OCI-LY7 (cell line): ENCODE measurements around the gene C10orf95. TPM values are rescaled to one million over a fixed set of nuclear protein-coding genes. Genes with fewer than 3 reads are reported as not detected.

Experiments used
- BruUV-seq: library from RNA; stranded (reverse); fragments of 400-500 nt; replicated peaks from 2 replicates; lab custom pipeline; 2021; lab: Mats Ljungman, UMichigan
- CTCF ChIA-PET: fragments of 300-600 bp; sonication (Branson Sonifier 250); formaldehyde crosslinking; loops from one replicate; lab custom pipeline; 2022; ENCODE audit warnings: antibody characterized with exemption; ENCODE audit not compliant: unreplicated experiment; lab: Charles Lee
- POLR2A ChIA-PET: fragments of 300-600 bp; sonication (Branson Sonifier 250); formaldehyde crosslinking; loops from one replicate; lab custom pipeline; 2022; ENCODE audit warnings: antibody characterized with exemption; lab: Charles Lee
- DNase-seq: peaks from one replicate; pipeline ENCODE4 v3.0.0-alpha.2; 2015; ENCODE audit warnings: low spot score
- H2AFZ ChIP-seq: fragments of 200-600 bp; sonication (generic), shearing (Covaris generic); 2 replicates; pipeline ENCODE4 v1.6.1; 2014; ENCODE audit warnings: mild to moderate bottlenecking, antibody characterized with exemption, low read length, moderate library complexity
- H3K27ac ChIP-seq: fragments of 200-600 bp; sonication (generic); 2 replicates; pipeline ENCODE4 v1.5.1; 2014; ENCODE audit warnings: mixed run types, low read depth, mild to moderate bottlenecking, moderate library complexity, low read length, inconsistent platforms; ENCODE audit not compliant: poor library complexity, severe bottlenecking
- H3K36me3 ChIP-seq: fragments of 200-600 bp; sonication (generic); 2 replicates; pipeline ENCODE4 v1.6.1; 2014; ENCODE audit warnings: mild to moderate bottlenecking, antibody characterized with exemption, low read length, moderate library complexity, mixed read lengths; ENCODE audit not compliant: insufficient read depth
- H3K4me1 ChIP-seq: fragments of 200-600 bp; sonication (generic); 2 replicates; pipeline ENCODE4 v1.5.1; 2014; ENCODE audit warnings: mild to moderate bottlenecking, low read length; ENCODE audit not compliant: insufficient read depth, poor library complexity, severe bottlenecking
- H3K4me2 ChIP-seq: fragments of 200-600 bp; sonication (generic); 2 replicates; pipeline ENCODE4 v1.6.1; 2014; ENCODE audit warnings: mild to moderate bottlenecking, low read length
- H3K4me3 ChIP-seq: fragments of 200-600 bp; sonication (generic); 2 replicates; pipeline ENCODE4 v1.5.1; 2014; ENCODE audit warnings: mild to moderate bottlenecking, low read depth, low read length; ENCODE audit not compliant: poor library complexity, severe bottlenecking
- H3K79me2 ChIP-seq: fragments of 200-600 bp; sonication (generic); 2 replicates; pipeline ENCODE4 v1.6.1; 2016; ENCODE audit warnings: low read depth, mild to moderate bottlenecking, low read length, moderate library complexity, mixed read lengths; ENCODE audit not compliant: insufficient read depth
- H3K9me2 ChIP-seq: fragments of 200-600 bp; sonication (generic); 2 replicates; pipeline ENCODE4 v1.6.1; 2016; ENCODE audit warnings: mild to moderate bottlenecking, low read length, mixed read lengths; ENCODE audit not compliant: insufficient read depth
- H3K9me3 ChIP-seq: fragments of 200-600 bp; sonication (generic); 2 replicates; pipeline ENCODE4 v1.6.1; 2014; ENCODE audit warnings: mild to moderate bottlenecking, mixed run types, low read length, mixed read lengths
- H4K20me1 ChIP-seq: fragments of 200-600 bp; sonication (generic); 2 replicates; pipeline ENCODE4 v1.6.1; 2014; ENCODE audit warnings: mild to moderate bottlenecking, antibody characterized with exemption, low read length, moderate library complexity, mixed read lengths; ENCODE audit not compliant: insufficient read depth
- EZH2phosphoT487 ChIP-seq: fragments of 200-600 bp; sonication (generic); IDR thresholded peaks from 2 replicates; pipeline ENCODE4 v1.6.1; 2018; ENCODE audit warnings: low read depth, borderline replicate concordance, mild to moderate bottlenecking, mixed run types, antibody characterized with exemption, low read length, moderate library complexity, mixed read lengths
- intact Hi-C: fragments of 100-400 bp; cut with micrococcal nuclease; formaldehyde crosslinking; loops from one replicate; pipeline ENCODE4 v1.10.0; 2022; ENCODE audit not compliant: unreplicated experiment
- total RNA-seq, 2 experiments: library from RNA; depleted of rRNA in 1 of 2; stranded (reverse); fragments of >200 nt in 1 of 2; shearing (Covaris generic) in 1 of 2; gene quantifications; 2 replicates each; pipeline ENCODE4 v1.2.3, GENCODE V29; 2014 to 2022
- TF ChIP-seq, protein P1 (sequence below): fragments of 200-600 bp; sonication (generic); conservative IDR thresholded peaks from 2 replicates; pipeline ENCODE4 v1.5.1; 2014; ENCODE audit warnings: mild to moderate bottlenecking, antibody characterized with exemption, low read length, moderate library complexity, mixed read lengths

Gene C10orf95
- total RNA-seq, 2 experiments from 2014 or later = 0.67 to 3.3 TPM

GRCh38 chr10:102420181-102420713, 31.1 kb downstream of the C10orf95 start:
- POLR2A ChIA-PET = interaction anchor here (0.9 to 1.8 kb wide), 10 partner anchors 10 to 92 kb away, joined by 3 to 11 read pairs (median 4); partner anchors contain the start of genes C10orf95 and CUEDC2
- H3K9me3 ChIP-seq = no peaks in the 10 kb centered on the region
- H3K9me2 ChIP-seq = no peaks in the 10 kb centered on the region
- peak overlapping the region; percentile 82 for H3K27ac ChIP-seq
- intact Hi-C loops = loop anchor here (2.0 to 5.0 kb wide), 3 partner anchors 59 to 162 kb away; partner anchors contain the start of genes ACTR1A and SUFU
- H3K4me3 ChIP-seq = peak overlapping the region; percentile 79
- CTCF ChIA-PET = interaction anchor here (0.9 to 1.2 kb wide), 2 partner anchors 12 to 21 kb away, joined by 3 to 5 read pairs; partner anchors contain the start of gene CUEDC2
- no peak for TF ChIP-seq EZH2phosphoT487
- TF ChIP-seq, protein P1, sequence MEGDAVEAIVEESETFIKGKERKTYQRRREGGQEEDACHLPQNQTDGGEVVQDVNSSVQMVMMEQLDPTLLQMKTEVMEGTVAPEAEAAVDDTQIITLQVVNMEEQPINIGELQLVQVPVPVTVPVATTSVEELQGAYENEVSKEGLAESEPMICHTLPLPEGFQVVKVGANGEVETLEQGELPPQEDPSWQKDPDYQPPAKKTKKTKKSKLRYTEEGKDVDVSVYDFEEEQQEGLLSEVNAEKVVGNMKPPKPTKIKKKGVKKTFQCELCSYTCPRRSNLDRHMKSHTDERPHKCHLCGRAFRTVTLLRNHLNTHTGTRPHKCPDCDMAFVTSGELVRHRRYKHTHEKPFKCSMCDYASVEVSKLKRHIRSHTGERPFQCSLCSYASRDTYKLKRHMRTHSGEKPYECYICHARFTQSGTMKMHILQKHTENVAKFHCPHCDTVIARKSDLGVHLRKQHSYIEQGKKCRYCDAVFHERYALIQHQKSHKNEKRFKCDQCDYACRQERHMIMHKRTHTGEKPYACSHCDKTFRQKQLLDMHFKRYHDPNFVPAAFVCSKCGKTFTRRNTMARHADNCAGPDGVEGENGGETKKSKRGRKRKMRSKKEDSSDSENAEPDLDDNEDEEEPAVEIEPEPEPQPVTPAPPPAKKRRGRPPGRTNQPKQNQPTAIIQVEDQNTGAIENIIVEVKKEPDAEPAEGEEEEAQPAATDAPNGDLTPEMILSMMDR = peak; percentile 40
- H3K36me3 ChIP-seq = peaks cover 11% of the 10 kb centered on the region; the same call in 1 of the 2 replicates
- H4K20me1 ChIP-seq = no peaks in the 10 kb centered on the region
- peak overlapping the region; percentile 96 for H3K4me2 ChIP-seq
- peak overlapping the region; percentile 80 for H2AFZ ChIP-seq
- H3K79me2 ChIP-seq = peaks cover 6% of the 10 kb centered on the region; the same call in 1 of the 2 replicates
- DNase-seq = no peak
- TSS peak; percentile 69 for BruUV-seq
- peaks cover 46% of the 10 kb centered on the region for H3K4me1 ChIP-seq

GRCh38 chr10:102419269-102420180, 31.8 kb downstream of the C10orf95 start:
- H3K4me1 ChIP-seq = peaks cover 46% of the 10 kb centered on the region
- CTCF ChIA-PET = interaction anchor here (0.9 to 1.2 kb wide), 2 partner anchors 13 to 20 kb away, joined by 3 to 5 read pairs; partner anchors contain the start of gene CUEDC2
- H3K27ac ChIP-seq = peak overlapping the region; percentile 82
- peak overlapping the region; percentile 79 for H3K4me3 ChIP-seq
- H3K4me2 ChIP-seq = peak overlapping the region; percentile 96
- H3K9me2 ChIP-seq = no peaks in the 10 kb centered on the region
- no peaks in the 10 kb centered on the region for H4K20me1 ChIP-seq
- DNase-seq = peak; percentile 60
- H2AFZ ChIP-seq = peak overlapping the region; percentile 80; the same call in 1 of the 2 replicates
- peaks cover 6% of the 10 kb centered on the region; the same call in 1 of the 2 replicates for H3K79me2 ChIP-seq
- peaks cover 11% of the 10 kb centered on the region; the same call in 1 of the 2 replicates for H3K36me3 ChIP-seq
- no peaks in the 10 kb centered on the region for H3K9me3 ChIP-seq
- POLR2A ChIA-PET = interaction anchor here (0.9 to 1.8 kb wide), 8 partner anchors 12 to 85 kb away, joined by 3 to 11 read pairs (median 6); partner anchors contain the start of genes C10orf95 and CUEDC2
- BruUV-seq = no TSS peak
- intact Hi-C loops = loop anchor here (2.0 to 5.0 kb wide), 3 partner anchors 59 to 163 kb away; partner anchors contain the start of genes ACTR1A and SUFU
- TF ChIP-seq, protein P1 = no peak
- TF ChIP-seq EZH2phosphoT487 = no peak
